NCI-H2171 treated with DMSO at 0.1 percent for 48 hours (cell line): ENCODE results near the gene CABP7.

Source experiments
- DNase-seq: peaks from one replicate; lab custom pipeline; 2025; lab: John Stamatoyannopoulos, UW

CABP7 gene

GRCh38 chr22:29702000-29702930 is 17.5 kb upstream of the CABP7 start:
- DNase-seq: peak; percentile 87

DNA sequence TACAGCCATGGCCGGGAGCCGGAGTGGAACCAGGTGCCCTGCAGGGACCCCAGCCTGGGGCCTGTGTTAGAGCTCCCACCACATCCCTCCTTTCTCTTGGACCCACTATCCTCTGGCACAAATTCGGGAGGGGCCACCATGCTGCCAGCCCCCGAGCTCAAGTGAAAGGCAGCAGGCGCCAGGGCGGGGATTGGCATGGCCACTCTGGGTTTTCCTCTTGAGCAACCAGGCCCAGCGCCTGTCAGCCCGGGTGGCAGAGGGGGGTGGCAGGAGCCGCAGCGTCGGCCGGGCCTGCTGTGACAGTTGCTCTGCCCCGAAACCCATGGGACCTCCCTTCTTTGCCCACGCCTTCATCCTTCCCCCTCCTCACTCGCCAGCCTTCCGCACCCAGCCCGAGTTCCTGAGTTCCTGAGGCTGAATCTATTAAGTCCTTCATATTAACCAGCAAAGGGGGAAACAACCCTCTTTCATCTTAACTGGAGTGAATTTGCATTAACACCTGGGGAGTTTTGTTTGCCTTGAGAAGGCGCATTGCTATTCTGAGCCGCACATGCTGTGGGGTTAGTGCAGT is 16.8 kb upstream of the CABP7 start:
- DNase-seq: peak; percentile 77

DNA sequence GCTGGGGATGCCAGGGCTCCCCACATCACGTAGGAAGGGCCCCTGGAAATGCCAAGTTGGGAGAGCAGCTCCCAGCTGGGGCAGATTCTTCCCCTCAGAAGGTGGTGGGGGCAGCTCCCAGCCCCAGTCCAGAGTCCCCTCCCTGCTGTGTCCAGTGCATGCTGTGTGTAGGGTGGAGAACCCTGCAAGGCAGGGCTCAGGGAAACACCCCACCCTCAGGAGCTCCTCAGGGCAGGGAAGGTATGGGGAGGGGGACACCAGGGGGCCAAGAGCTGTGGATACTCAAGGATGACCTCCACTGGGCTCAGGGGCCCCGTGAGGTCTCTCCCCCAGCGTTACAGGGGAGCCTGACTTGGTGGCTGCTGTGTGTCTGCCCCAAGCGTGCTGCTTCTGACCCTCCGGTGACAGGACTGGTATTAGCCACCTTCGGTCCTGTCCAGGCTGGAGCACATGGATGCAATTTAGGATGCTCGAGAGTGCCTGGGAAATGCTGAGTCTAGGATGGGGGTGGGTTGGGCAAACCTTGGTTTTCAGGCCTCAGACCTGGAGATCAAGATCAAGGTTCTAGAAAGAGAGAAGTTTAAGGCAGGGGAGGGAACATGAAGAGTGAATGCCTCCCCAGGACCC is 16.1 kb upstream of the CABP7 start:
- DNase-seq: no peak

GRCh38 chr22:29704528-29705285 is 15.1 kb upstream of the CABP7 start:
- DNase-seq: peak; percentile 15

GRCh38 chr22:29705651-29706050 is 14.2 kb upstream of the CABP7 start:
- DNase-seq: no peak

DNA sequence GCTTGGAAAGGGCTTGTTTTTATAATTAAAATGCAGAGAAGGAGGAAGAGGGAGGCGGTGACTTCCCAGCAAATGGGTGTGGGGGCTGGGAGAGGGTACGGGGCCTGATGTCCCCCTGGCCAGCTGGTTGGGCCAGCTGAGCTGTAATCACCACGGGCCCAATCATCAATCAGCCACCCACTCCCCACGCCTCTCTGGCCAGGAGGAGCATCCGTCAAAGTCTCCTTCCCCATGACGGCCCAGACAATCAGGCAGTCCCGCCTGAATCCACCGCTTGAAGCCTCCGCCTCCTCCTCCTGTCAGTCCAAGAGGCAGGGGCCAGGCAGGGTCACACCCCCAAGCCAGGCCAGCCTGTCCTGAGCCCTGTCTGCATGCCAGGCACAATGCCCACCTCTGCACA is 13.3 kb upstream of the CABP7 start:
- peak; percentile 43 for DNase-seq

GRCh38 chr22:29707010-29707409 is 12.8 kb upstream of the CABP7 start:
- DNase-seq: peak; percentile 75

- no peak for DNase-seq
Measured at GRCh38 chr22:29707471-29707870, 12.3 kb upstream of the CABP7 start.

DNA sequence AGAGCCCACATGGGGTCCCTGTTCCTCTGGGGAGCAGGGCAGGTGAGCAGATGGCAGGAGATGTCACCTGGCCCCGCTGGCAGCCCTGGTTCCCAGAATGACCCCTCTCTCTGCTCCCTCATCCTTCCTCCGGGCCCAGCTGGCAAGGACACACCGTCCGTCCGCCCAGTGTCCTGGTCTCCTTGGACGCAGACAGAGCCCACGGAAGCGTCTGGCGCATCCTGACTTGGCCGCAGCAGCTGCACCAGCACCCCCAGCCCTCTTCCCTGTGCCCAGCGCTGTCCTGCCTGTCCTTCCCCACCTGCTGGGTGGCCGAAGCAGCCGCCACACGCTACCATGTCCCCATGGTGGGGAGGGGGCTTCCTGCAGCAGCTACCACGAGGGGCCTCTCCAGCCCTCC is 9.6 kb upstream of the CABP7 start:
- DNase-seq: no peak

GRCh38 chr22:29710922-29711593 is 8.7 kb upstream of the CABP7 start:
- DNase-seq: peak; percentile 50

- no peak for DNase-seq
Measured at GRCh38 chr22:29712119-29712518, 7.7 kb upstream of the CABP7 start.

DNA sequence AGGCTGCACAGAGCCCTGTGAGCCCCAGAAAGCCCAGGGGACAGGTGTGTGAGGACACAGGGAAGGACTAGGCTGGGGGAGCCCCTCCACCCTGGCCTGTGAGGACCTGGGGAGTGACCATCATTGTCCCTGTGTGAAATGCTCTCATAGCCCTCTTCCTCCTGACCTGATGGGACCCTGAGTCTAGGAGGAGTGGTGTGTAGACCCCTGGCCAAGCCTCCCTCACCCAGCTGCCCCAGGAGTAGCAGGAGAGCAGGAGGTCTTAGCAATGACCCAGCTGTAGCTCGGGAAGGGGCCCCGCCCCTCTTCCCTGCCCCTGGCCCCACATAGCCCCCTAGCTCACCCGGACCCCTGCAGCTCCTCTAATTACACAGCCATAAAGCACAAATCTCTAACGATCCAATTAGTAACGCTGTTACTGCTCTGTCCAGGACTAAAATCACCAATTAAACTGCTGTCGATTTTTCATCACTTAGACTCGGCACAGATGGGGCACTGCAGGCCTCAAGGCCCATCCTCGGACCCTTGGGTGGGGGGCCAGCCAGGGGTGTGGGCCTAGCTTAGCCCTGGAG is 6.6 kb upstream of the CABP7 start:
- DNase-seq: no peak

DNA sequence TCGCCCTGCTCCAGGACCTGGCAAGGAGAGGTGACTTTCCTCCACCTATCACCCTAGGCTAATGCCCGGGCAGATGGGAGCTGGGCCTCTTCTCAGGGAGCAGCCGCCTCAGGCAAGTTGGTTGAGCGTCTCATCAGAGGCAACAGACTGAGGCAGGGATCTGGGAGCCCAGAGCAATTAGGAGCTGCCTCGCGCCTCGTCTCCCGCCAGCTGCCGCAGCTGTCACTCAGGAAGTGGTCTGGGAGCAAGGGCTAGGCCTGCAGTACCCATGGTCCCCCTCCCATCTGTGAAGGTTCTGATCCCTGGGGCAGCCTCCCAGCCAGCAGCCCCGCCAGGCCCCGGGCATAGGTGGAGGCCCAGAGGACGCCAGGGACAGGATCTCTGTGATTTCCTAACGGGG is 4.6 kb upstream of the CABP7 start:
- peak; percentile 88 for DNase-seq

GRCh38 chr22:29715705-29716104 is 4.1 kb upstream of the CABP7 start:
- no peak for DNase-seq

DNA sequence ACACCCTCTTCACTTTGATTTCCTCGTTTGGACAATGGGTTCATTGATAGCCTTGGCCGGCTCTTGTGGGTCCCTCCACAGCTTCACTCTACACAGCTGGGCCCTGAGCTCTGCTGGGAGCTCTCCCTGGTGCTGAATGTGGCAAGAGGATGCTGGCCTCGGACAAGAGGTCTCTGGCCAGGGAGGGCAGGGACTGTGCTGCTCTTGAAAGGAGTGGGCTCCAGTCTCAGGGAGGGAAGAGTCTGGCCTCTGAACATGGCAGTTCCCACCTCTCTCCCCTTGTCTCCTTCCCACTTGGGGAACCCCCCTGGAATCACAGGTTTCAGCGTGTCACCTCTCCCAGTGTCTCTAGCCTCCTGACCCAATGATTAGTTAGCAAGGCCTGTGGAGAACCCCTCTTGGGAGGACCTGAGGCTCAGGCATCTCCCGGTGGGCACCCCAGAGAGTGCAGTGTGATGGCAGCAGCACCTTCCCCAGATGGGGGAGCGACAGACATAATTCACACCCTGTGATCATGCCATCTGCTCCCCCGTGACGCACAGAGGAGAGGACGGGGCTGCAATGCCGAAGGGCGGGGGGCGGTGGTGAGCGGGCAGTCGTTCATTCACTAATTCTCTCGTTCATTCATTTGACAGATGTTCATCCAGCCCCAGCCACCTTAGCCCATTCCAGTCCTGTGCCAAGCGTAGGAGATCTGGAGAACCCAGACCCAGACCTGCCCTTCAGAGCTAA is 2.8 kb upstream of the CABP7 start:
- peak; percentile 91 for DNase-seq

GRCh38 chr22:29717789-29718188 is 2.0 kb upstream of the CABP7 start:
- DNase-seq: peak; percentile 65

DNA sequence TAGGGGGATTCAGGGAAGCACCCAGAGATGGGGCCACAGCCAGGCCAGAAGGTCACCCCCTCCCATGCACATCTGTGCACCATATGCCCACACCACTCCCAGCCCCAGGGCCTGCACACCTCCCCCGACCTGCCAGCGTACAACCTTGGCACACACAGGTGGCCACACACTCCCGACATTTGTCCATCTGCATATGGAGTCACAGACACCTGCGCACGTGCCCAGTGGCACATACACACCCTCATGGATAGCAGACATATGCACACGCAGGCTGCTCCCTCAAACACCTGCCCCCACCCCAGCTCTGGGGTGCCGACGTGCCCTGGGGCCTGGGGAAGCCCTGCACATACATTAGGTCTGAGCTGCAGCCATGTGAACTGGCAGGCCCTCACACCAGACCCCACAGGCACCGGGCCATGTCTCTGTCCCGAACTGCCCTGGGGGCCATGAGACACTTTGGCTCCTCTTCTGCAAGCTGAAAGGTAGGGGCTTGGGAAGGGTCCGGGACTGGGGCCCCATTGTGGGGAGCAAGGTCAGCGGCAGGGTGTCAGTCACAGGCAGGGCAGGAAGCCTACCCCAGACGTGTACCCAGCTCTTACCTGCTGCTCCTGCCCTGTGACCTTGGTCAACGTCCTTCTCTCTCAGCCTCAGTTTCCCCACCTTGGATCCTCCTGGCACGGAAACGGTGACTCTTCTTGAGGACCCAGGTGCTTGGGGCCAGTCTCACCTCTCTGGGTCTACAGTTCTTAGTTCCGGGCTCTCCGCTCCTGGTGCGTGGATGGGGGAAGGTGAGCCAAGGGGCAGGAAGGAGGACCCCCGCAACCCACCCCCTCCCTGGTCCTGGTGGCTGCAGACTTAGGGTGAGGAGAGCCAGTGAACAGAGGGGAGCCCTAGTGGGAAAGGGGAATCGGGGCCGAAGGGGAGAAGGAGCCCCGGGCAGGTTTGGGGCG is 579 bp upstream of the CABP7 start:
- DNase-seq: peak; percentile 76

DNA sequence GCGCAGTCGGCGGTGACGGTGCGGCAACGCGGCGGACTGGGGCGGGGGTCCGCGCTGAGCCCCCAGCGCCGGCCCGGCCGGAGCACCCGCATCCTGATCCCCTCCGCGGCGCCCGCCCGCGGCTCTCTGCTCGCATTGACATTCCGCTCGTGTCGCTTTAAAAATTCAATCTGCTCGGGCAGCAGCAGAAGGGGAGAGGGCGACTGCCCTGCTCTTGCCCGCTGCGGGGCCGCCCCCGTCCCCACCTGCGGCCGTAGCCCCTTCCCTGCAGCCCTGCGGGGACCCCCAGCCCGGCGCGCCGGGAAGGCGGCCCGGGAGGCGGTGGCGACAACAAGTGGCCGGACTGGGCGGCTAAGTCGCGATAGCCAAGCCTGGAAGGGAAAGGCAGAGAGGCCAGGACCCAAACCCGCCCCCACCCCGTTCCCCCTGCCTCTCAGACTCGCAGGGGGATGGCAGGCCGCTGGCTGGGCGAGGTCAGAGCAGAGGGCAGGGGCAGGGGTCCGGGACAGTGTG is 1.1 kb downstream of the CABP7 start:
- DNase-seq: no peak

DNA sequence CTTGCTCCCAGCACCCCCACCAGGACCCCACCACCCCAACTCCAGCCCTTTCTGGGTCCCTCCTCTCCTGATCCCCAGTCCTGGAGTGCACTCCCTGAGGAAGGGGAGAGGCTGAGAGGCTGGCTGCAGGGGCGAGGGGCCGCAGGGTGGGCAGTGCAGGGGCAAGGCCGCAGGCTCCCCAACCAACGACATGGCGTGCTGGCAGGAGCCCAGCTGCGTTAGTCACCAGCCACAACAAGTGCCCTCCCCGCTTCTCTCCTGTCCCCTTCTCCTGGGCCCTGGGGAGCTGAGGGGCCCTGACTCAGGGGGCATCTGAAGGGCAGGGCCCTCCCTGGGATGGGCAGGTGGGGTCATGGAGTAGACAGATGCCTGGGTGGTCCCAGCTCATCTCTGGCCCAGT is 2.3 kb downstream of the CABP7 start:
- no peak for DNase-seq
